GM12872 (cell line): Measurements from ENCODE around the gene NELFB.

Source experiments
- TF ChIP-seq, protein P1 (sequence below): IDR thresholded peaks from 3 replicates; pipeline ENCODE4 v1.5.1; 2011; ENCODE audit warnings: low read depth, mild to moderate bottlenecking, low read length, moderate library complexity; ENCODE audit not compliant: insufficient read depth

NELFB gene

DNA sequence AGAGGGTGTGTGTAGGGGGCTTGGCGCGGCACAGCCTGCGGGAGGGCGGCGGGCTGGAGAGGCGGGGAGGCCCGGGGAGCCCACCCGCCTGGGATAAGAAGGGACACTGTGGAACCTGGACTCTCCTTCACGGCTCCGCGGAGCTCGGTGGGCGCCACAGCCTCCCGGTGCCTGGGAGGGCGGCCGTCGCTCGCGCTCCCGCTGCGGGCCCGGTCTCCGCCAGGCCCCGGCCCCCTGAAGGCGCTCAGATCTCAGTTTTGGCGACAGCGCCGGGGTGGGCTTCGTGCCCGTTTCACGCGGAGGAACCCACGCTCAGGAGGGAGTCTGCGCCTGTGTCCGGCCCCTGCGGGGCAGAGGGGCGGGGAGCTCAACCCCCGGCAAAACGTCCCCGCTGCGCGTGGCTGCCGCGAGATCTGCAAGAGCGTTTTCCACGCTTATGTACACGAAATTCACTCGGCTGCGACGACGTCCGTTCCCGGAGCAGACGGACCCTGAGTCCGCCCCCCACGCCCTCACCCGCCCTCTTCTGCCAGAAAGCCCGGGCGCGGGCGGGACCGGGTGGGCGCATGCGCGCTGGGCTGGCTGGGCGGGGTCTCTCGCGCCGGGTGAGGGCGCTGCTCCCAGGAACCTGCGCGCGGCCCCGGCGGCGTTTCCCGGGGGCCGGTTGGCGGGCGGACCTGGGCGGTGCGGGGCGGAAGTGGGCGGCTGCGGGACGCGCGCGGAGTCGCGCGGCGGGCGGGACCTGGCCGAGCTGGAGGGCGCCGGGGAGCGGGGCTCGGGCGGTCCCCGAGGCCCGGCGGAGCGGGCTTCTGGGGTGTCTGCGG lies at the start of gene NELFB:
Gene NELFB (plus strand): TSS at position 704 of the 824 bp plus-strand sequence.
- TF ChIP-seq, protein P1, sequence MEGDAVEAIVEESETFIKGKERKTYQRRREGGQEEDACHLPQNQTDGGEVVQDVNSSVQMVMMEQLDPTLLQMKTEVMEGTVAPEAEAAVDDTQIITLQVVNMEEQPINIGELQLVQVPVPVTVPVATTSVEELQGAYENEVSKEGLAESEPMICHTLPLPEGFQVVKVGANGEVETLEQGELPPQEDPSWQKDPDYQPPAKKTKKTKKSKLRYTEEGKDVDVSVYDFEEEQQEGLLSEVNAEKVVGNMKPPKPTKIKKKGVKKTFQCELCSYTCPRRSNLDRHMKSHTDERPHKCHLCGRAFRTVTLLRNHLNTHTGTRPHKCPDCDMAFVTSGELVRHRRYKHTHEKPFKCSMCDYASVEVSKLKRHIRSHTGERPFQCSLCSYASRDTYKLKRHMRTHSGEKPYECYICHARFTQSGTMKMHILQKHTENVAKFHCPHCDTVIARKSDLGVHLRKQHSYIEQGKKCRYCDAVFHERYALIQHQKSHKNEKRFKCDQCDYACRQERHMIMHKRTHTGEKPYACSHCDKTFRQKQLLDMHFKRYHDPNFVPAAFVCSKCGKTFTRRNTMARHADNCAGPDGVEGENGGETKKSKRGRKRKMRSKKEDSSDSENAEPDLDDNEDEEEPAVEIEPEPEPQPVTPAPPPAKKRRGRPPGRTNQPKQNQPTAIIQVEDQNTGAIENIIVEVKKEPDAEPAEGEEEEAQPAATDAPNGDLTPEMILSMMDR, result no peak

- TF ChIP-seq, protein P1, result no peak
These were observed 48.5 kb upstream of the NELFB start for GRCh38 chr9:137206602-137207001.

DNA sequence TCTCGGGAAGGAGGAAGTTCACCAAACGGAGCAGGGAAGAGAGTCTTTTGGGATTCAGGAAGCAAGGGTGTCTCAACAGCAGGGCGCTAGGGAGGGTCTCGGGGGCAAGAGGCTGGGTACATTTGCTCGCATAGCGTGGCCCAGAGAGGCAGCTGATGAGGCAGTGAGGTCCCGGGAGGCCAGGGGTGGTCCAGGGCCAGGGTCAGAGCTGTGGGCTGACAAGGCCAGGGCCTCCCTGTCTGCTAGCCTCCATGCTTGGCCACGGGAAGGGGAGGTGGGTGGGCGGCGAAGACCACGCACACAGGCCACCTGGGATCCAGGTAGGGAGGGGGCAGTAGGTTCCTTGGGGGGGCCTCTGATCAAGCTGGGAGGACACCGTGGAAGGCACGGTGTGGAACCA lies 43.6 kb upstream of the NELFB start:
- TF ChIP-seq, protein P1, result no peak

DNA sequence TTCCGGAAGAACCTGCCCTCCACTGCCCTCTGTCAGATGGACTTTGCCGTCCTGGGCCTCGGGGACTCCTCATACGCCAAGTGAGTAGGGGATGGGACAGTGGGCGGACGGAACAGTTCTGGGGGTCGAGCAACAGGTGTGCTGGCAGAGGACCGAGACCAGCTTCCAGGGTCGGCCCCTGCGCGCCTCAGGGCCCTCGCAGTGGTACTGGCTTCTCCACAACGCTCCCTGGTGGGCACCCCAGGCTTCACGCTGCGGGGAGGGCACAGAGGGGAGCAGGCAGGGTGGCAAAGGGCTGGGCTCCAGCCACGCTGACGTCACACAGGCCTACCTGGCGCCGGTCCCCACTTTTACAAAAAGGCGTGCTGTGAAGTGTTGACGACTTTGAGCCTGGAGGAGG lies 42.6 kb upstream of the NELFB start:
- TF ChIP-seq, protein P1, result no peak

DNA sequence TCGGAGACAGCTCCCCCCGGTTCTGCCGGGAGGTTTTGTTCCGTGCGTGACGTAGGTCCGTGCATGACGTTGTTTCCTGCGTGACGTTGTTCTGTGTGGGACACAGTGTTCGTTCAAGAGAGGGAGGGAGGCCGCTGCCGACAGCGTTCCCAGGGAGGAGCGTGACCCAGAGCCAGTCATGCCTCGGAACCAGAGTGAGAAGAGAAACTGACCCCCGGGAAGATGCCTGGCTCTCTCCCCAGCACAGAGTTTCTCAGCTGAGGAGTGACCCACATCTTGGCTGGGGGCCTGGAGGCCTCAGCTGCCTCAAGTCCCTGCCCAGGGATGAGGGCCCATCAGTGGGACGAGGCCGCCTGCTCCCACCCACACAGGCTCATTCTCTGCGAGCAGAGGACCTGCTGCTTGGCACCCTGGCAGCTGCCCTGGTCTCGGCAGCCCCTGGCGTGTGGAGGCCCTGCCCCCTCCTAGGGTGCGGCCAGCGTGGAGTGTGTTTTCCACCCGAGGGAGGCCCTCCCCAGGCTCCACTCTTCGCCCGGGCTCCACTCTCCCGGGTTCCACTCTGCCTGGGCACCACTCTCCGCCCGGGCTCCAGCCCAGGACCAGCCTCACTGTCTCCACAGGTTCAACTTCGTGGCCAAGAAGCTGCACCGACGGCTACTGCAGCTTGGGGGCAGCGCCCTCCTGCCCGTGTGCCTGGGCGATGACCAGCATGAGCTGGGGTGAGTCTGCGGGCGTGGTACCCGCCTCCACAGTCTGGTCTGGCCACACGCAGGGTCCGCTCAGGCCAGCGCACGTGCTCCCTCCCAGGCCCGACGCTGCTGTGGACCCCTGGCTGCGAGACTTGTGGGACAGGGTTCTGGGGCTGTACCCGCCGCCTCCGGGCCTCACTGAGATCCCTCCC lies 41.7 kb upstream of the NELFB start:
- TF ChIP-seq, protein P1, result 0 out of 3 replicates have a peak, but pooled peaks have one; percentile 15

GRCh38 chr9:137214620-137215019 lies 40.5 kb upstream of the NELFB start:
- TF ChIP-seq, protein P1, result no peak
